RWPE2 (cell line): Measurements from ENCODE around the gene FHIT.

Source experiments
- ATAC-seq: fragments of 200-7000 bp; cut with Tn5 transposase; 3 replicates; pipeline ENCODE4 v1.9.1; 2021; ENCODE audit warnings: low read depth
- DNase-seq: peaks from one replicate; pipeline ENCODE4 v3.0.0-alpha.2; 2020; ENCODE audit warnings: low spot score
- H3K27ac ChIP-seq: fragments of 450-650 bp; 2 replicates; pipeline ENCODE4 v1.5.1; 2017; ENCODE audit warnings: mild to moderate bottlenecking; ENCODE audit not compliant: poor library complexity, severe bottlenecking
- H3K27me3 ChIP-seq: fragments of 250-450 bp; sonication (Bioruptor Pico); 2 replicates; pipeline ENCODE4 v1.5.1; 2021; ENCODE audit warnings: mild to moderate bottlenecking, moderate library complexity; ENCODE audit not compliant: insufficient read depth, poor library complexity, severe bottlenecking
- H3K36me3 ChIP-seq: fragments of 250-450 bp; sonication (Bioruptor Pico); 2 replicates; pipeline ENCODE4 v1.5.1; 2020; ENCODE audit warnings: low read depth, mild to moderate bottlenecking, moderate library complexity
- H3K4me1 ChIP-seq: fragments of 250-450 bp; sonication (Bioruptor Pico); 2 replicates; pipeline ENCODE4 v1.5.1; 2021; ENCODE audit warnings: mild to moderate bottlenecking, moderate library complexity; ENCODE audit not compliant: insufficient read depth, poor library complexity, severe bottlenecking
- H3K4me3 ChIP-seq: fragments of 250-450 bp; sonication (Bioruptor Pico); 2 replicates; pipeline ENCODE4 v1.5.1; 2021; ENCODE audit warnings: mild to moderate bottlenecking, moderate library complexity; ENCODE audit not compliant: severe bottlenecking
- H3K9me3 ChIP-seq: fragments of 250-450 bp; sonication (Bioruptor Pico); 2 replicates; pipeline ENCODE4 v1.5.1; 2021; ENCODE audit warnings: mild to moderate bottlenecking, moderate library complexity; ENCODE audit not compliant: severe bottlenecking
- TF ChIP-seq, protein P1 (sequence below): fragments of 450-650 bp; IDR thresholded peaks from one replicate; pipeline ENCODE4 v1.5.1; 2017; ENCODE audit warnings: mild to moderate bottlenecking, moderate library complexity; ENCODE audit not compliant: poor library complexity, severe bottlenecking

The FHIT gene

DNA sequence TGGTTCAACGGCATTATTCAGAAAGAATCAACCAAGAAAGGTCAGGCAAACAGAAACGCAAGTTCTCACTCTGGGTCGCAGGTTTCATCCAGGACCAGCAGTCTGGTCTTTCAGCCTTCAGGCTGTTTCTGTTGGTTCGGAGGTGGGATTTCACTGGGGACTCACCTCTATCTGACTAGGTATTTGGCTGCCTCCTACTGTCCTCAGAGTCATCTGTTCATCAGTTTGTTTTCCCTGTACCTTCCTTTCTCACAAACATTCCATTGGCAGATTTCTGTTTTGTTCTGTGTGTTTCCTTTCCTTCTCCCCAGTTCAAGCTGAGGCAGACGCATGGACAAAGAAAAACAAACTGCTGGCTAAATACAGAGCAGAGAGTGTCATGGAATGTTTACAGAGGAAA lies 1154.8 kb downstream of the FHIT start:
- H3K27me3 ChIP-seq, result no peaks in the 10 kb centered on the region
- H3K4me3 ChIP-seq, result no peak overlapping the region
- no peak for ATAC-seq
- TF ChIP-seq, protein P1, sequence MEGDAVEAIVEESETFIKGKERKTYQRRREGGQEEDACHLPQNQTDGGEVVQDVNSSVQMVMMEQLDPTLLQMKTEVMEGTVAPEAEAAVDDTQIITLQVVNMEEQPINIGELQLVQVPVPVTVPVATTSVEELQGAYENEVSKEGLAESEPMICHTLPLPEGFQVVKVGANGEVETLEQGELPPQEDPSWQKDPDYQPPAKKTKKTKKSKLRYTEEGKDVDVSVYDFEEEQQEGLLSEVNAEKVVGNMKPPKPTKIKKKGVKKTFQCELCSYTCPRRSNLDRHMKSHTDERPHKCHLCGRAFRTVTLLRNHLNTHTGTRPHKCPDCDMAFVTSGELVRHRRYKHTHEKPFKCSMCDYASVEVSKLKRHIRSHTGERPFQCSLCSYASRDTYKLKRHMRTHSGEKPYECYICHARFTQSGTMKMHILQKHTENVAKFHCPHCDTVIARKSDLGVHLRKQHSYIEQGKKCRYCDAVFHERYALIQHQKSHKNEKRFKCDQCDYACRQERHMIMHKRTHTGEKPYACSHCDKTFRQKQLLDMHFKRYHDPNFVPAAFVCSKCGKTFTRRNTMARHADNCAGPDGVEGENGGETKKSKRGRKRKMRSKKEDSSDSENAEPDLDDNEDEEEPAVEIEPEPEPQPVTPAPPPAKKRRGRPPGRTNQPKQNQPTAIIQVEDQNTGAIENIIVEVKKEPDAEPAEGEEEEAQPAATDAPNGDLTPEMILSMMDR, result no peak
- no peak overlapping the region for H3K27ac ChIP-seq
- no peaks in the 10 kb centered on the region for H3K4me1 ChIP-seq
- H3K36me3 ChIP-seq, result no peaks in the 10 kb centered on the region
- H3K9me3 ChIP-seq, result no peaks in the 10 kb centered on the region
- DNase-seq, result no peak

DNA sequence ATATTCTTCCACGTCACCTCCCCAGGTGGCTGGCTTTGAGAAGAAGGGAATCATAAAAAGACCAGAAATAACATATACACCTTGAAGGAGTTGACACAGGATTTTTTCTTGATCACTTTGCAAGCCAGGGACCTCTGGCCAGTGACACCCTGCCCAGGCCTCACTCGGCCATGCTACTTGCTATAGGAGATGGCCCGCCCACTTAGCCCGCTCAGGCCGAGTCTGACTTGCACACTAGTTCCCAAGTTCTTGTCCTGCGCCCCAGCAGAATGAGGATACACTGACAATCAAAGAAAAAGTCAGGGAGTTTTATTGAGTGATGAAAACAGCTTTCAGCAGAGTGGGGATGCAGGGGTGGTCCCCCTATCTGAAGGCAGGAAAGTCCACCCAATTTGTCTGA lies 1155.3 kb downstream of the FHIT start:
- H3K4me1 ChIP-seq, result no peaks in the 10 kb centered on the region
- no peak overlapping the region for H3K4me3 ChIP-seq
- DNase-seq, result no peak
- no peak for ATAC-seq
- H3K9me3 ChIP-seq, result no peaks in the 10 kb centered on the region
- TF ChIP-seq, protein P1, result no peak
- no peaks in the 10 kb centered on the region for H3K27me3 ChIP-seq
- H3K36me3 ChIP-seq, result no peaks in the 10 kb centered on the region
- H3K27ac ChIP-seq, result no peak overlapping the region

DNA sequence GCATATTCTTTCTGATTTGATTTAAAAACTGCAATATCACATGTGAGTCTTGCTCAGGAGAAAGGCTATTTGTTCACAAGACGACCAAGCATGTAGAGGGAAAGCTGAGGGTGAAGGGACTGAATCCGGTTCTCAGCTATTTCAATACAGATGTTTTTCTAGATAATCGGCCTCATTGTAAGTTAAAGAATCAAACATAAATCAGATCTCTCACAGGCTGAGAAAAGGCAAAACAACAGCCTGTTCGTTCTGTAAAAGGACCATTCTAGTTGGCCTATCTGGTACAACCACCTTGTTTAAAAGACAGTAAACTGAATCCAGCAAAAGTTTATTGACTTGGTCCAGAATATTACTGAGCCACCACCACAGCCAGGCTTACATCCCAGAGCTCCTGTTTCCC lies 1155.7 kb downstream of the FHIT start:
- DNase-seq (no peak), ATAC-seq (no peak)
- no peaks in the 10 kb centered on the region for H3K9me3 ChIP-seq
- no peak overlapping the region for H3K27ac ChIP-seq
- TF ChIP-seq, protein P1, result no peak
- no peaks in the 10 kb centered on the region for H3K4me1 ChIP-seq
- no peaks in the 10 kb centered on the region for H3K27me3 ChIP-seq
- H3K36me3 ChIP-seq, result no peaks in the 10 kb centered on the region
- H3K4me3 ChIP-seq, result no peak overlapping the region

DNA sequence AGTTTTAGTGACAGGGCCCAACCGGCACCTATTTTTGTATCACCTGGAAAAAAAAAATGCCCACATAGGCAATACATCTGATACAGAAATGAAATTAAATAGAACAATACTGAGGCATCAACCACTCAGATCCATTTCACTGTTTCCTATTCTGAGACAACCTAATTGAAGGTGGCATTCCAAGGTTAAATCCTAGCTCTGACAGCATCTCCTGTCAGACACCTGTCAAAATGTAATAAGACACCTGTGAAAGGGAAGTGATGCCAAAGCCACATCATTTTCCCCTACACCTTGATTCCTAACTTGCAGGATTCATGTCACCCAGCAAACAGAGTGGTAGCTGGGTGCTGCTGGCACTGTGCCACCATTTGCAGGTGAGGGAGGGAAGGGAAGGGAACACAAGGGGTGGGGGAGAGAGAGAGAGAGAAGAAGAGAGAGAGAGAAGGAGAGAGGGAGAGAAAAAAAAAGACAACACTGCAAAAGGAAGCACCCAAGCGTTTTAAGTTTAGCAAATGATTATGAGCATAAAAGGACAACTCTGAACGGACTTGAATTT lies 1156.8 kb downstream of the FHIT start:
- H3K27ac ChIP-seq, result no peak overlapping the region
- H3K4me1 ChIP-seq, result no peaks in the 10 kb centered on the region
- TF ChIP-seq, protein P1, result no peak
- DNase-seq (no peak), ATAC-seq (no peak)
- H3K36me3 ChIP-seq, result no peaks in the 10 kb centered on the region
- H3K27me3 ChIP-seq, result no peaks in the 10 kb centered on the region
- no peaks in the 10 kb centered on the region for H3K9me3 ChIP-seq
- H3K4me3 ChIP-seq, result no peak overlapping the region

DNA sequence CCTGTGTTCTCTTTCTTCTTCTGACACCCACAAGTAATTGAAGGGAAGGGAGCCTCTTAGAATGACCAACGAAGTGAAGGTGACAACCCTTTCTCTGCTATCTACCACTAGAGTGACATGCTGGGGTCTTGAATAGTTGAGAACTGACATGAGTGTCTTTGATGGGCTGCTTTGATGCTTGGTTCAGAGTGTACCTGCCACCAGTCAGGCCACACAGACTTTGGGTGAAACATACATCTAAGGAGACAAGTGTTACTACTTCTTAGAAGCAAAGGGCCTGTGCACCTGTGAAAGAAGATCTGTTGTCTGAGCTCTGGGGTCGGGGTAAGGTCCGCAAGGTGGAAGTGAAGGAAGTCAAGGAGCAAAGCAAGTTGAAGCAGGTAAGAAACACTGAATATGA lies 1160.7 kb downstream of the FHIT start:
- no peaks in the 10 kb centered on the region for H3K36me3 ChIP-seq
- H3K4me3 ChIP-seq, result no peak overlapping the region
- TF ChIP-seq, protein P1, result no peak
- H3K27ac ChIP-seq, result no peak overlapping the region
- no peaks in the 10 kb centered on the region for H3K4me1 ChIP-seq
- no peak for ATAC-seq
- no peak for DNase-seq
- no peaks in the 10 kb centered on the region for H3K9me3 ChIP-seq
- H3K27me3 ChIP-seq, result no peaks in the 10 kb centered on the region
